Hepatocyte (in vitro differentiated cells): Measurements from ENCODE around the gene ZDHHC13. TPM values are rescaled to one million over a fixed set of nuclear protein-coding genes. Genes with fewer than 3 reads are reported as not detected.
"Not testable (repeated sequence)": the region's sequence is repeated elsewhere in the genome, so short reads cannot be mapped to it uniquely, and the experiment has no call there.

ENCODE experiments used
- DNase-seq: peaks from one replicate; pipeline ENCODE4 v3.0.0-alpha.2; 2016; ENCODE audit warnings: low spot score
- H2AFZ ChIP-seq: fragments of 200-600 bp; sonication (generic); 2 replicates; pipeline ENCODE4 v1.6.0; 2016; ENCODE audit warnings: antibody characterized with exemption, mild to moderate bottlenecking
- H3K27ac ChIP-seq: fragments of 200-600 bp; sonication (generic); 2 replicates; pipeline ENCODE4 v1.5.1; 2016; ENCODE audit warnings: mild to moderate bottlenecking
- H3K27me3 ChIP-seq: fragments of 200-600 bp; sonication (generic); 2 replicates; pipeline ENCODE4 v1.6.1; 2016
- H3K36me3 ChIP-seq: fragments of 200-600 bp; sonication (generic); replicated peaks from 2 replicates; pipeline ENCODE4 v1.5.1; 2016; ENCODE audit warnings: low read depth; ENCODE audit not compliant: insufficient read depth
- H3K4me1 ChIP-seq: fragments of 200-600 bp; sonication (generic); 2 replicates; pipeline ENCODE4 v1.5.1; 2016; ENCODE audit warnings: mild to moderate bottlenecking, moderate library complexity; ENCODE audit not compliant: insufficient read depth
- H3K4me2 ChIP-seq: fragments of 200-600 bp; sonication (generic); 2 replicates; pipeline ENCODE4 v1.6.0; 2016
- H3K4me3 ChIP-seq: fragments of 200-600 bp; sonication (generic); 2 replicates; pipeline ENCODE4 v1.5.1; 2016; ENCODE audit warnings: mild to moderate bottlenecking
- H3K79me2 ChIP-seq: fragments of 200-600 bp; sonication (generic); 2 replicates; pipeline ENCODE4 v1.6.0; 2017; ENCODE audit warnings: mild to moderate bottlenecking
- H3K9me2 ChIP-seq: fragments of 200-600 bp; sonication (generic); replicated peaks from 2 replicates; pipeline ENCODE4 v1.6.0; 2017; ENCODE audit warnings: mild to moderate bottlenecking; ENCODE audit not compliant: insufficient read depth
- H3K9me3 ChIP-seq: fragments of 200-600 bp; sonication (generic); 2 replicates; pipeline ENCODE4 v1.5.1; 2016; ENCODE audit warnings: low read depth, mild to moderate bottlenecking
- H4K20me1 ChIP-seq: fragments of 200-600 bp; sonication (generic); 2 replicates; pipeline ENCODE4 v1.6.0; 2016; ENCODE audit warnings: mild to moderate bottlenecking; ENCODE audit not compliant: insufficient read depth, poor library complexity, severe bottlenecking
- EZH2 ChIP-seq: fragments of 200-600 bp; sonication (generic); IDR thresholded peaks from 2 replicates; pipeline ENCODE4 v1.6.1; 2016; ENCODE audit warnings: antibody characterized with exemption, mild to moderate bottlenecking, borderline replicate concordance
- EZH2phosphoT487 ChIP-seq: fragments of 200-600 bp; sonication (generic); IDR thresholded peaks from one replicate; pipeline ENCODE4 v1.6.1; 2018; ENCODE audit warnings: antibody characterized with exemption, mild to moderate bottlenecking, low read depth, moderate library complexity; ENCODE audit not compliant: unreplicated experiment, severe bottlenecking
- WGBS: methylation state at CpG from one replicate; pipeline ENCODE4 v1.1.6; 2016; ENCODE audit warnings: low lambda C conversion rate; ENCODE audit errors: missing lambda C conversion rate; 5-methylcytosine and 5-hydroxymethylcytosine counted together
- polyA plus RNA-seq: library from polyadenylated mRNA; unstranded; fragments of >200 nt; fragmentation: Nextera tagmentation; extraction: Ambion mirVana; gene quantifications from 2 replicates; pipeline ENCODE4 v1.2.1, GENCODE V29; 2016
- total RNA-seq: library from RNA; depleted of rRNA; stranded (reverse); fragments of >200 nt; gene quantifications from 2 replicates; pipeline ENCODE4 v1.2.3, GENCODE V29; 2014
- TF ChIP-seq, protein P1 (sequence below): fragments of 200-600 bp; sonication (generic); IDR thresholded peaks from 2 replicates; pipeline ENCODE4 v1.5.1; 2016; ENCODE audit warnings: antibody characterized with exemption, mild to moderate bottlenecking; ENCODE audit not compliant: poor library complexity

Gene ZDHHC13
- total and polyA plus RNA-seq, 2 experiments from 2014 or later, result 14.6 to 27.1 TPM

DNA sequence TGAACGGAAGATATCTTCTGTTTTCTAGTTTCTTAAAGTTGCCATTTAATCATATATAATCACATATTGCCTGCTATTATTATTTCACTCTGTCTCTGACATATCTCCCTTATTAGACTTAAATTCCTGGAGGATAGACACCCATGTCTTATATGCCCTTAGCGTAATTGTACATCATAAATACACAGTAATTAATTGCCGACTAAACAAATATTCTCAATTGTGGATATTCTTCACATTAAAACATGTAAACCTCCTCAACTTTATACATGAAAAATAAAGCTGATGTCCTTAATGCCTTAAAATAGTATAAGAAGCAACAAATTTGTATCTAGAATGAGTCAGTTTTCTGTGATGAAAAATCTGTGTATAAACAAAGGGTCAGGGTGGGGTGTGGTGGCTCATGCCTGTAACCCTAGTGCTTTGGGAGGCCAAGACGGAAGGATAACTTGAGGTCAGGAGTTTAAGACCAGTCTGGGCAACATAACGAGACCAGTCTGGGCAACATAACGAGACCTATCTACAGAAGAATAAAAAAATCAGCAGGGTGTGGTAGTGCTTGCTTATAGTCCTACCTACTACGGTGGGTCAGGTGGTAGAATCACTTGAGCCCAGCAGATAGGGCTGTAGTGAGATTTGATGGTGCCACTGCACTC lies 6.1 kb downstream of the ZDHHC13 start:
- H3K9me2 ChIP-seq, result no peaks in the 10 kb centered on the region
- no peaks in the 10 kb centered on the region for H3K36me3 ChIP-seq
- no peaks in the 10 kb centered on the region for H4K20me1 ChIP-seq
- no peak overlapping the region for H3K4me2 ChIP-seq
- no peaks in the 10 kb centered on the region for H3K9me3 ChIP-seq
- no peak for DNase-seq
- H3K4me1 ChIP-seq, result peaks cover 5% of the 10 kb centered on the region
- TF ChIP-seq EZH2phosphoT487 (no peak), EZH2 (no peak)
- TF ChIP-seq, protein P1, sequence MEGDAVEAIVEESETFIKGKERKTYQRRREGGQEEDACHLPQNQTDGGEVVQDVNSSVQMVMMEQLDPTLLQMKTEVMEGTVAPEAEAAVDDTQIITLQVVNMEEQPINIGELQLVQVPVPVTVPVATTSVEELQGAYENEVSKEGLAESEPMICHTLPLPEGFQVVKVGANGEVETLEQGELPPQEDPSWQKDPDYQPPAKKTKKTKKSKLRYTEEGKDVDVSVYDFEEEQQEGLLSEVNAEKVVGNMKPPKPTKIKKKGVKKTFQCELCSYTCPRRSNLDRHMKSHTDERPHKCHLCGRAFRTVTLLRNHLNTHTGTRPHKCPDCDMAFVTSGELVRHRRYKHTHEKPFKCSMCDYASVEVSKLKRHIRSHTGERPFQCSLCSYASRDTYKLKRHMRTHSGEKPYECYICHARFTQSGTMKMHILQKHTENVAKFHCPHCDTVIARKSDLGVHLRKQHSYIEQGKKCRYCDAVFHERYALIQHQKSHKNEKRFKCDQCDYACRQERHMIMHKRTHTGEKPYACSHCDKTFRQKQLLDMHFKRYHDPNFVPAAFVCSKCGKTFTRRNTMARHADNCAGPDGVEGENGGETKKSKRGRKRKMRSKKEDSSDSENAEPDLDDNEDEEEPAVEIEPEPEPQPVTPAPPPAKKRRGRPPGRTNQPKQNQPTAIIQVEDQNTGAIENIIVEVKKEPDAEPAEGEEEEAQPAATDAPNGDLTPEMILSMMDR, result no peak
- H3K4me3 ChIP-seq, result no peak overlapping the region
- no peaks in the 10 kb centered on the region for H3K27me3 ChIP-seq
- peaks cover 55% of the 10 kb centered on the region for H3K79me2 ChIP-seq
- 97% methylated on average over 7 of the region's 7 CpGs for WGBS
- no peak overlapping the region for H3K27ac ChIP-seq
- H2AFZ ChIP-seq, result no peak overlapping the region

DNA sequence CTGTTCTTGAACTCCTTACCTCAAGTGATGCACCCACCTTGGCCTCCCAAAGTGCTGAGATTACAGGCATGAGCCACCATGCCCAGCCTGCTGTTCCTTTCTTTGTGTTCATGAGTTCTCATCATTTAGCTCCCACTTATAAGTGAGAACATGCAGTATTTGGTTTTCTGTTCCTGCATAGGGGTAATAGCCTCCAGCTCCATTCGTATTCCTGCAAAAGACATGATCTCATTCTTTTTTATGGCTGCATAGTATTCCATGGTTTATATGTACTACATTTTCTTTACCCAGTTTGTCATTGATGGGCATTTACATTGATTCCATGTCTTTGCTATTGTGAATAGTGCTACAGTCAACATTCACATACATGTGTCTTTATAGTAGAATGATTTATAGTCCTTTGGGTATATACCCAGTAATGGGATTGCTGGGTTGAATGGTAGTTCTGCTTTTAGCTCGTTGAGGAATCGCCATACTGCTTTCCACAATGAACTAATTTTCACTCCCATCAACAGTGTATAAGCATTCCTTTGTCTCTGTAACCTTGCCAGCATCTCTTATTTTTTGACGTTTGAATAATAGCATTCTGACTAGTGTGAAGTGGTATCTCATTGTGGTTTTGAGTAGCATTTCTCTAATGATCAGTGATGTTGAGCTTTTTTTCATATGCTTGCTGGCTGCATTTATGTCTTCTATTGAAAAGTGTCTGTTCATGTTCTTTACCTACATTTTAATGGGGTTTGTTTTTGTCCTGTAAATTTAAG lies 9.8 kb downstream of the ZDHHC13 start:
- not testable (repeated sequence) for H3K36me3 ChIP-seq, H3K4me2 ChIP-seq, DNase-seq, H3K4me3 ChIP-seq, H3K27ac ChIP-seq, H3K9me3 ChIP-seq, H3K9me2 ChIP-seq, H3K4me1 ChIP-seq, H2AFZ ChIP-seq, H3K27me3 ChIP-seq, H4K20me1 ChIP-seq
- peaks cover 46% of the 10 kb centered on the region for H3K79me2 ChIP-seq
- 97% methylated on average over 4 of the region's 4 CpGs for WGBS

DNA sequence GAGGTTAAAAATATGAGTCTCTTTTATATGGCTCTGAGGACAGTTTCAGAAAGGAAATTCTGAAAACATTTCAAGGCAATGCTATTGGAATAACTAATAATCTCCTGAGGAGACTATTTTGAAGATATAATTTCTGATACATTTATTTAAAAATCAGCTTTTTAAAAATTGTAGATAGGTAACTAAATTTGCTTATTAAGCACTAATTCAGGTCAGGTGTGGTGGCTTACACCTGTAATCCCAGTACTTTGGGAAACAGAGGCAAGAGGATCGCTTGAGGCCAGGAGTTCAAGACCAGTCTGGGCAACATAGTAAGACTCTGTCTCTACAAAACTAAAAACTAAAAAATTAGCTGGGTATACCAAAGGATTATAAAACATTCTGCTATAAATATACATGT lies 17.0 kb downstream of the ZDHHC13 start:
- no peaks in the 10 kb centered on the region for H3K9me2 ChIP-seq
- H2AFZ ChIP-seq, result no peak overlapping the region
- H3K4me1 ChIP-seq, result no peaks in the 10 kb centered on the region
- no peak overlapping the region for H3K27ac ChIP-seq
- no peak overlapping the region for H3K4me2 ChIP-seq
- H3K27me3 ChIP-seq, result no peaks in the 10 kb centered on the region
- WGBS, result 100% methylated on average over 1 of the region's 1 CpG
- no peaks in the 10 kb centered on the region for H3K9me3 ChIP-seq
- no peak for TF ChIP-seq EZH2
- TF ChIP-seq EZH2phosphoT487, result no peak
- TF ChIP-seq, protein P1, result no peak
- DNase-seq, result no peak
- no peaks in the 10 kb centered on the region for H4K20me1 ChIP-seq
- H3K36me3 ChIP-seq, result no peaks in the 10 kb centered on the region
- H3K4me3 ChIP-seq, result no peak overlapping the region
- peaks cover 17% of the 10 kb centered on the region for H3K79me2 ChIP-seq

DNA sequence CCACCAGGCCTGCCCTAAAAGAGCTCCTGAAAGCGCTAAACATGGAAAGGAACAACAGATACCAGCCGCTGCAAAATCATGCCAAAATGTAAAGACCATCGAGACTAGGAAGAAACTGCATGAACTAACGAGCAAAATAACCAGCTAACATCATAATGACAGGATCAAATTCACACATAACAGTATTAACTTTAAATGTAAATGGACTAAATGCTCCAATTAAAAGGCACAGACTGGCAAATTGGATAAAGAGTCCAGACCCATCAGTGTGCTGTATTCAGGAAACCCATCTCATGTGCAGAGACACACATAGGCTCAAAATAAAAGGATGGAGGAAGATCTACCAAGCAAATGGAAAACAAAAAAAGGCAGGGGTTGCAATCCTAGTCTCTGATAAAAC lies 19.9 kb downstream of the ZDHHC13 start:
- H3K27me3 ChIP-seq, H2AFZ ChIP-seq, H3K36me3 ChIP-seq, H3K4me1 ChIP-seq, H4K20me1 ChIP-seq, H3K79me2 ChIP-seq, H3K9me2 ChIP-seq, H3K4me2 ChIP-seq, H3K27ac ChIP-seq, DNase-seq, H3K9me3 ChIP-seq, H3K4me3 ChIP-seq: not testable (repeated sequence)
- 95% methylated on average over 4 of the region's 4 CpGs for WGBS
